ENCODE data around the gene CAPN2.

The CAPN2 gene

DNA sequence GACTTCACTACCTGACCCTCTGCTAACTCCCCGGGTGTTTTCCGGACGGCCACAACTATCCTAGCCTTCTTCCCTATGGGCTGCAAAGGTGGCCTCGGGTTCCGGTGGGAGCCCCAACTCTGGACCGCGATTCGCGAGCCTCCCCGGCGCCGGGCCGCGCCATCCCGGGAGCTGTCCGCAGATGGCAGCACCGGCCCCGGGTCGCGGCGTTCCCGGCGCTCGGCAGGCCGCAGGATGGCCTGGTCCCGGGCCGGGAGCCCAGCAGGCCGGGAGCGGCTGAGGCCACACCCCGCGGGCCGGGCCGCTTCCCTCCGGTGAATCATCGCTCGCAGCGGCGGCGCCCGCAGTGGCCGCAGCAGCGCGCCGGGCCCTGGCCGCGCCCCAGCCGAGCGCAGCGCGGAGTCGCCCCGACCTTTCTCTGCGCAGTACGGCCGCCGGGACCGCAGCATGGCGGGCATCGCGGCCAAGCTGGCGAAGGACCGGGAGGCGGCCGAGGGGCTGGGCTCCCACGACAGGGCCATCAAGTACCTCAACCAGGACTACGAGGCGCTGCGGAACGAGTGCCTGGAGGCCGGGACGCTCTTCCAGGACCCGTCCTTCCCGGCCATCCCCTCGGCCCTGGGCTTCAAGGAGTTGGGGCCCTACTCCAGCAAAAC lies at the start of gene CAPN2:
TSS of gene CAPN2 (plus strand) at position 346 of the 656 bp plus-strand sequence. CDS start at position 448, 102 bp downstream.
- DNase-seq, result peak; percentile 60 to 70

DNA sequence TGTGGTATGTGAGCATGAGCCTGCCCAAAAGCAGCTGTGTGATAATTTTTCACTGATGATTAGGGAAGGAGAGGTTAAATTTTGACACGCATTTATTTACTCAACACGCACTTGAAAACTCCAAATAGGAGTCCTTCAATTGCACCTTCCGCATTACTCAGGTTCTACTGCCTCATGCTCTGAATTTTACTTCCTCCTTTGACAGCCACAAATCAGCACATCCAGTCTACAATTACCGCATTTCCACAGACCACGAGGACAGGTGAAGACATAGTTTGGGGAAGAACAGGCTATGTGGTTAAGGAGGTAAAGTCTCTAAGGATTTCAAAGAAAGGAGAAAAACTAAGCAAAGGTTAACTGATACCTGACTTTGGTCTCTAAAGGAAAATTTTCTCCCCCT lies 49.4 kb upstream of the CAPN2 start:
- DNase-seq, result no peak

DNA sequence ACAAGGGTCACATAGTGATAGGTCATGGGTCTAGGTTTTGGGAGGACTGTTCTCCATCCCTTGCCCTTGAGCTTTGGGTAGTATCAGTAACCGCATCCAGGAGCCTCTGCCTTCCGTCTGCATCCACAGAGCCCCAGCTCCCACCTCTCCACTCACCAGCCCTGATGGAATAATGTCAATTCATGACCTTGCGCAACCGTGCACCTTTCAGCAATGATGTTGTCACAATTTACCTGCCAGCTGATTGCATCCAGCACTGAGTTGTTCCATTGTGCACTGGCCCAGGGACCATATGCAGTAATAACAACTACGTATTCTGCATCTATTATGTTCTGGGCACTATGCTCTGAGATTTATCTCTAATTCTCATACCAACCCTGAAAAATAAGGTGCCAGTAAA lies 48.2 kb upstream of the CAPN2 start:
- DNase-seq, result no peak

DNA sequence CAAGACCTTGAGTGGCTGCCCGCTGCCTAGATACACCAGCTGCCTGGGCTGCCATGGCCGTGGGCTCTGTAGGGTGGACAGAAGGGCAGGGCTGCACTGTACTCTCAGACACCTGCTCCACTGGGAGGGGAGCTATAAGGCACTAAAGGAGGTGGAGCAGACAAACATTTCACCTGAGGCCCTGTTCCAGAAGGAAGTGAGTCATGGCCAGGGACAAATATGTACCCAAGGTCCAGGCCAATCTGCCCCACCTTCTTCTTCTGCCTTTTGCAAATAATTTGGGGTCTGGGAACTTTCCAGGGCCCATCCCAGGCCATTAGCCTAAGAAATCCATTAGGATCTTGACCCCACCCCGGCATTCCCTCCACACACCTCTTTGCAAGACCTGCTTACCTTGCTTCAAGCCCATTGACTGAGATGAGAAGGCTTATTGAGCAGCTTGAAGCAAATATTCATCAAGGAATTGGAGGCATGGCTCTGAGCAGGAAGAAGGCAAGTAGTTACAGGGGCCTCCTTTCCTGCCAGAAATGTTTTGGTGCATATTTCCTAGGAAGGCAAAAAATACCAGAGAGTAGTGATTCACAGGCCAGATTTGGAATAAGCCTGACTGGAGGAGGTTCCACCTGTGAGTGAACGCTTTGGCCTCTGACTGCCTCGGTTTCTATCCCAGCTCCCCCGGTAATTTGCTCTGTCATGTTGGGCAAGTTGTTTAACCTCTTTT lies 46.6 kb upstream of the CAPN2 start, which contains the start of gene CAPN8:
TSS of gene CAPN8 (minus strand) at position 110 of the 721 bp plus-strand sequence. CDS start at position 55, 55 bp downstream.
- DNase-seq, result no peak

DNA sequence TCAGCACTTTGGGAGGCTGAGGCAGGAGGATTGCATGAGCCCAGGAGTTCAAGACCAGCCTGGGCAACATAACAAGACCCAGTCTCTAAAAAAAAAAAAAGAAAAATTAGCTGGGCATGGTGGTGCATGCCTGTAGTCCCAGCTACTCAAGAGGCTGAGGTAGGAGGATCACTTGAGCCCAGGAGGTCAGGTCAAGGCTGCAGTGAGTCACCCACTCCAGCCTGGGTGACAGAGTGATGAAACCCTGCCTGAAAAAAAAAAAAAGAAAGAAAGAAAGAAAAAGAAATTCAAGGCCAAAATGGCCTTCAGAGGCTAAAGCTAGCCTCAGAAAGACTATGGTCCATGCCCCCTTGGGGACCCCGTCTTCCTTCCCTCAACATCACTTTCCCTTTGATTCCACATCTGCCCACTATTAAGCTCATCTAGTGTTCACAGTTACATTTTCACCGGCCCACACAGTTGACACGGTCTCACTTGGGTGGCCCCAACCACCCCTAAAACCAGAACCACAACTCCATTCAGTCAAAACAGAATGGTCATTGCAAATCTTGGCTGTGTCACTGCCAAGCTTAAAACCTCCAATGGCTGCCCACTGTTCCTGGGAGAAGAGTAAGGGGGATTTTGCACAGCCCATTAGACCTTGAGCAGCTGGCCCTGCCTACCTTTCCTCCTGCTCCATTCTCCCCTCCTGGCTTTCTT lies 44.7 kb upstream of the CAPN2 start:
- DNase-seq, result no peak

DNA sequence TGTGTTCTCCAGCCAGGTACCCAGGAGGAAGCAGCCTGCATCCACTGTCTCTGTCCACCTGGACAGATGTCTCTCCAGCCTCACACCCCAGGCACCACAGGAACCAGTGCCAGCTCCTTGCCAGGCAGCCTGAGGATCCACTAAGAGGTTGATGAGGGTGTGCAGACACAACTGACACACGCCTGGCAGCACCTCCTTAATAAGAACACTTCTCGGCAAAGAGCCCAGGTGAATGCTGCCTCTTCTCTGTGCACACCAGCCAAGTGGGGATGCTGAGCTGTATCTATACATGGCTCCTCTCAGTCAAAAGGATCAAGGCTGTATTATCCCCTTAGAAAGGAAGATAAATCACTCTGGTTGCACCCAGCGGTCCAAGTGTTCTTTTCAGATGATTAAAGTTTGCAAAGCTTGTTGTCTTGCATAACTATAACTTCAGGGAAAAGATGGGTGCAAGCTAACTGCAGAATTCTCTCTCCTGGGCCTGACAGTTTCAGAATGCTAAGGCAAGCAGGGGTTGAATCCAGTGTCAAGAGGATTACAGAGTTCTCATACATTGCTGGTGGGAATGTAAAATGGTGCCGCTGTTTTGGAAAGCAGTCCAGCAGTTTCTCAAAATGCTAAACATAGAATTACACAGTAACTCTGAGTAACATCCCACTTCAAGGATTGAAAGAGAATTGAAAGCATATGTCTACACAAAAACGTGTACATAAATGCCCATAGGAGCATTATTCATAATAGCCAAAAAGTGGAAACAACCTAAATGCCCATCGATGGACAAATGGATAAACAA lies 43.1 kb upstream of the CAPN2 start:
- DNase-seq, result no peak

DNA sequence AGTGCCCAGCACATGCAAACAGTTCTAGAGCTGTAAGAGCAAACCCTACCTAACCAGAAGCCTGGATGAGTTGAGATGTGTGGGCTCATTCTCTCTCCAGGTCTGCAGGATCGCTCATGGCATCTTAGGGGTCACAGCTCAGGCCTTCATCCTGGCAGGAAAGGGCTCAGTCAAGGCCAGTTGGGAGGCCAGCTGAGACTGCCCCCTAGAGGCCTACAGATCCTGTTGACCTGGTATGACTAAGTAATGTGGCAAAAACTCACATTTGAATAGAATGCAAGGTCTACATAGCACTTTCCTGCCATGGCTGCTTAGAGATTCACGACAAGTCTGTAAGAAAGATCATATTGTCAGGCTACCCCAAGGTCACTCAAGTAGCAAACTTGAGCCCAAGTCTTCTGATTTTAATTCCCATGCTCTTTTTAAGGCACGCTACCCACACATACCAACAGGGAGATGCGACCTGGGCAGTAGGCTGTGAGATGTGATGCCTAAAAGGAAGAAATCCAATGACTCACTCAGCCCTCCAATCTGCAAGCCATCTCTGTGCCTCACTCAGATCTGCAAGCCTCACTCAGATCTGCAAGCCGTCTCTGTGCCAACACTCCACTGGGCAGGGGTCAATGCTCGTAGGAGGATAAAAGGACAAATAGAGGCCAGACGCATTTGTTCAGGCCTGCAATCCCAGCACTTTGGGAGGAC lies 41.7 kb upstream of the CAPN2 start:
- DNase-seq, result peak in 1 of 2 donors; percentile 24

DNA sequence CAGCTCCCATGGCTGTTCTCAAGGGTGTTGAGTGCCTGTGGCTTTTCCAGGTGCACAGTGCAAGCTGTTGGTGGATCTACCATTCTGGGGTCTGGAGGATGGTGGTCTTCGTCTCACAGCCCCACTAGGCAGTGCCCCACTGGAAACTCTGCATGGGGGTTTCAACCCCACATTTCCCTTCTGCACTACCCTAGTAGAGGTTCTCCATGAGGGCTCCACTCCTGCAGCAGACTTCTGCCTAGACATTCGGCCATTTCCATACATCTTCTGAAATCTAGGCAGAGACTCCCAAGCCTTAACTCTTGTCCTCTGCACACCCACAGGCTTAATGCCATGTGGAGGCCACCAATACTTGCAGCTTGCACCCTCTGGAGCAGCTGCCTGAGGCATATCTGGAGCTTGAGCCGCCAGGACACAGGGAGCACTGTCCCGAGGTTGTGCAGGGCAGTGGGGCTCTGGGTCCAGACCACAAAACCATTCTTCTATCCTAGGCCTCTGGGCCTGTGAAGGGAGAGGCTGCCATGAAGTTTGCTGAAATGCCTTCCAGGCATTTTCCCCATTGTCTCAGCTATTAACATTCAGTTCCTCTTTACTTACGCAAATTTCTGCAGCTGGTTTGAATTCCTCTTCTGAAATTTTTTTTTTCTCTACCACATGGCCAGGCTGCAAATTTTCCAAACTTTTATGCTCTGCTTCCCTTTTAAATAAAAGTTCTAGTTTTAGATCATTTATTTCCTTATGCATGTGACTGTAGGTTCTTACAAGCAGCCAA lies 38.0 kb upstream of the CAPN2 start:
- no peak for DNase-seq

DNA sequence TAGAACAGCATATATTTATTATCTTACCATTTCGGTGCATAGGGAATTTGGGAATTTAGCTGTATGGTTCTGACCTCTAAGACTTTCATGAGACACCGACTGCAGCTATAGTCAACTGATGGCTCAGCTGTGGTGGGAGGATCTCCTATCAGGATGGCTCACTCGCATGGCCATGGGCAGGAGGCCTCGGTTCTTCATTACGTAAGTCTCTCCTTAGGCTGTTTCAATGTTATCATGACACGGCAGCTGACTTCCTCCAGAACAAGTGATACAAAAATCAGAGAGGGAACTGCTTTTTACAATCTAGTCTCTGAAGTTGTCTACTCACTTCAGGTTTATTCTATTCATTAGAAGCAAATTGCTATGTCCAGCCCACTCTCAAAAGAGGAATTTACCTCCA lies 33.5 kb upstream of the CAPN2 start:
- DNase-seq, result no peak

DNA sequence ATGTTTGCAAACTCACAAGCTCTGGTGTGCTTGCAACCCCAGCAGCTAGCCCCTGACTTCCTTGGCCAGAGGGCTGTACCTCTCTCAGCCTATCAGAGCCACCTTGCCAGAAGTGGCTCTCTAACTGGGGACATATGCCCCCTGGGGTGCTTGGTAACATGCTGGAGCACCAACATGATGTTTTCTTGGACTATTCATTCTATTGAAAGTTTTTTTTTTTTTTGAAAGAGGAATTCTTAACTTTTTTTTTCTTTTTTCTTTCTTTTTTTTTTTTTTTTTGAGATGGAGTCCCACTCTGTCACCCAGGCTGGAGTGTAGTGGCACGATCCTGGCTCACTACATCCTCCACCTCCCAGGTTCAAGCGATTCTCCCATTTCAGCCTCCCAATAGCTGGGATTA lies 32.2 kb upstream of the CAPN2 start:
- no peak for DNase-seq

DNA sequence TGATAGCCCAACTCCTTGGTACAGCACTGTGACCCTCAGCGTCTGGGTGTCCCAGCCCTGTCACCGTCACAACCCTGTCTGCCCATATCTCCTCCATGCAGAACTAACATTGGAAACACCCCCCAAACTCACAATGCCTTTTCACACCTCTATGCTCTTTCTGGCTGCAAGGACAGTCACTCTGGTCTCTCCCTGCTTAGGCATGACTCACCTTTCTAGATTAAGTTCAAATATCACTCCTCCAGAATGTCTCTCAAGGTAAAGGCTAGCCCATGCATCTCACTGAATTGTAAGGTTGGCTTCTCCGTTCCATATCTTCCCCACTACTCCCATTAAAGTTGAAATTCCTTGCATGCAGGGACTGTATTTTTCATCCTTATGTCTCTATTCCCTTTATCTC lies 29.8 kb upstream of the CAPN2 start:
- DNase-seq, result no peak

DNA sequence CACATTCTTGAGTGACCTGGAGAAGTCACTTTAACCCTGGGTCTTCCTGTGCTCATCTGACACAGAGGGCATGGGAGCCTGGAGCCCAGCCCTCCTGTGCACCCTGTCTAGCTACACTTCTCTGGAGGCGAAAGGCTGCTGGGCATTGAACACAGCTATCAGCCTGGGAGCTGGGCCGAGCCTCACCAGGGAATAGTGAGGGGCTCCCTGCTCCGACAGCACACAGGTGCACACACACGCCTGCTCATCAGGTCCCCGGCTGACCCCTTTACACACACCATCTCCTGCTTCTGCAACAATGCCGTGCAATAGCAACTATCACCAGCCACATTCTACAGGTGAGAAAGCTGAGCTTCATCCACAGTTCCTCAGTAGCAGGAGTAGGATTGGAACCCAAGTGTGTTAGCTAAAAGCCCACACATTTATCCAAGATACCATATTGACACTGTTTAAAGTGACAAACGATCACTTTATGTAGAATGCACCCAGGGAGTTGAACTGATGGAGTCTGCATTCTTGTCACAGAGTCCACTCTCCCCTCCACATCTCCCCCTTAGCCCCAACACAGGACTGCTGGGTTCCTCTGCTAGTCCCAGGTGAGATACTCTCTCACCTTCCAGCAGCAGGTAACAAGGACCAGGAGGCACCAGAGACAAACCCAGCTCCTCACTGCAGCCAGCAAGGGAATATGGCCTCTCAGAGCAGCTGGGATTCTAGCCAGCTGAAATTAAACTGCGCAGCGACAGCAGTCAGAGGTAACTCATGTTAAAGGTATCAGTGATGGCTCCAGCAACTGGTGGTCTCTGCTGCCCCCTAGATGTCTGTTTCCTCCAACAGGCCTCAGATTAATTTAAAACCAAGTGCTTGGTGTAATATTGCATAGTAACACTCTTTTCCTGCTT lies 28.5 kb upstream of the CAPN2 start:
- peak; percentile 61 to 66 for DNase-seq

DNA sequence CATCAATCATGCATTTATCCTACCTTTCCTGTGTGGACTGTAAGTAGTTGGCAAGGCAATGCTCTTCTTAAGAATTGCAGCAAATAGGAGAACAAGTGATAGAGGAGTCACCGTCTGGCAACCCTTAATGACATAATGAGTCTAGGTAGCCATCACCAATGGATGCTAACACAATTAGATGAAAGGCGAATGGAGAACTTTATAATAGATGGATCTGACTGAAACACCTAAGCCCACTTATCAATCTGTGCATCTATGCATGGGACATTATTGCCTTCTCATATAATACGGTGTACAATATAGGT lies 27.9 kb upstream of the CAPN2 start:
- no peak for DNase-seq

DNA sequence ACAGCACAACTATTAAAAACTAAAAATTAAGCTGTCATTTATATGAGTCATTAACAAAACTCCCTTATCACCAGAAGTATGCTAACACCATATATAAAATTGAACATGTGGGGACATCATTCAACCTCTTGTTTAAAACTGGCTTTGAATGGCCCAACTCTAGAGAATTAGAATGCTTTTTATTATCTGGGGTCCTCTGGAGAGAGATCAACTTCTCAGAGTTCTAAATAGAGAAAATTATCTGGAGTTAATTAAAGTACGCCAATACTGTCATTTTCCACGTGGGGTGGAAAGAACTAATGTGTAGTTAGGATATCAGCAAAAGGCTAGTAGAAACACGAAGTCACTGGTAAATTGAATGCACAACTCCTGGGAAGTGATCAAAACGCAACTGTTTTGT lies 21.2 kb upstream of the CAPN2 start:
- DNase-seq, result no peak

DNA sequence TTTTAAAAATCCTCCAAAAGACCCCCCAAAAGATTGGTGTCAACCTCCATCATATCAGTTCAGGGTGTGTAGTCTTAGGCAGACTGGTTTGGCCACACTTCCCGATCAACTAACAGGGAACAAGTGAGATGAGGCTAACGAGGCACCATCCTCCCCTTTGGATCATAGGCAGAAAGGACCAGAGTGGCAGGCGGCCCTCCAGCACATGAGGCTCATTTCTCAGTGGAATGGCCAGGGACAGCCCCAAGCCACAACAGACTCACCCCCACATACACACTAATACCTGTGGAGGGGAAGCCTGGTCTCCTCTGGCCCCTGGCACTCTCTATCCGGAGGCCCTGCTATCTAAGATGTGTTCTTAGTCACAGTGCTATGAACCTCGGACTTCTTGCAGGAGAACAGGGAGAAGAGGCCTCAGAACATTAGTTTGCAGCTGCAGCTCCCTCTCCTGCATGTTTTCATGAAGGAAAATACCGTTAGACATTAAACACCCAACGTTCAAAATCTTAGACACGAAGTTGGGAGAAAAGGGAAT lies 17.3 kb upstream of the CAPN2 start:
- no peak for DNase-seq

DNA sequence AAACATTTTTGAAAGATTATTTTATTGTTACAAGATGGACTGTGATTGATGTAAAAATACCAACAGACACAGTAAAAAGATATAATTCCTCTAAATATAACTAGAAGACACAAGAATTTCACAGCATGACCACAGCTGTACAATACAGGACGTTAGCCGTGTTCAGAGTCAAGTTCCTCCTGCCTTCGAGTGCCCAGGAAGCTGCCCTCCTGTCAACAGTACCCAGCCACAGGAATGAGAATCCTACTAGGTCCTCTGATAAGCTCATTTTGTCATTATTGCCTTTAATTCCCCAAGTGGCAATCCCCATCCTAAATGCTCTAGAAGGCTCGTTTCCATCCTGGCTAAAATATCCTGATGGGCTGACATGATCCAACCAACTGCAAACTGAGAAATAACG lies 16.4 kb upstream of the CAPN2 start:
- no peak for DNase-seq

DNA sequence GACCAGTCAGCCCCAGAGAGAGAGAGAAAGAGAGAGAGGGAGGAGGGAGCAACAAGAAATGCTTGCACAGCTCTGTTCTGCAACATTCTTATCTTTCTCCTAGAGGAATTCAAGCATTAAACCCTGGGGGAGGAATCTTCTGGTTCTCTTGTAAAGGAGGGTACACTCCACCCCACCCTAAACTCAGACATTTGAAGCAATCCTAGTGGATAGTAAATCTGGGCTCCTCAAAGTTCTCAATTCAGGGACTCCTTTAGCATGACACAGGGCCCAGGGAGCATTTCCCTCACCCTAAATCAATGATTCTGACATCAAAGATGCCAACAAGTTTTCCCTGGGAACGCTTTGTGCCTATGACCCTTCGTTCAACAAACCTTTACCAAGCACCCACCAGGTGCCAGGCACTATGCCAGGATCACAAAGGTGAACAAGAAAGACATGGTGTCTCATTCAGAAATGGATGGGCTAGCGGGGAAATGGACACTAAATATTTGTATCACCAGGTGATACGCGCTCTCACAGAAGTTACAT lies 11.9 kb upstream of the CAPN2 start:
- no peak for DNase-seq

DNA sequence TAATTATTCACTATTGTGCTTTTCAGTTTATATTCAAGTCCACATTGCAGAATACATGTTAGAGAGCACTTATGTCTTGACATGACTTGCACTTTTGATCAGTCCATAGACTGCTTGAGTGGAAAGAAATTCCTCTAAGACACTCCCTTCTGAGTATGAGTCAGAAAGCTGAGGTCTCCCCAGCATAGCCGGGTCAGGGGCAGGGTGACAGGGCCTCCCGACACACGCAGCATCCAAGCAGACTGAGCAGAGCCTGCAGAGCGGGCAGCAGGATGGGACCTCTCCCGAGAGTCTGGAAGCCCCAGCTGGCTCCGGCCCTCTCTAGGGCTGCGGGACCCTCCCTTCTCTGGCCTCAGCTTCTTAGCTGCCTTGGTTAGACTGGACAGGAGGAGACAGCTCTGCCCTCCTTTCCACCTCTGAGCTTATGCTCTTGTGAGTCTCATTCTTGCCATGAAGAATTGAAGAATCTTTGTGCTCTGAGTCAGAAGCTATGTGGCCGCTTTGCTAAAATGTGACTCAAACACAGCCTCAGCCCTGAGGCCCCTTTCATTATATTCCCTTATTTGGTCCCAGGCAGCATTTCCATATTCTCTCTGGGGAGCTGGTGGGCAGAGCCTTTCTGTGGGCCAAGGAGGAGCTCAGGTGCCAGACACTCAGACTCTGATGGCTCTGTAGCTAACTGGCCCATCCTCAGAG lies 11.2 kb upstream of the CAPN2 start:
- peak in 1 of 2 donors; percentile 44 for DNase-seq
